Ishikawa (cell line): ENCODE measurements around the gene AKR1B1.

Source experiments
- EP300 ChIP-seq: IDR thresholded peaks from 2 replicates; pipeline ENCODE4 v1.6.1; 2012; ENCODE audit warnings: borderline replicate concordance
- RAD21 ChIP-seq: IDR thresholded peaks from 2 replicates; pipeline ENCODE4 v1.6.1; 2012; ENCODE audit warnings: low read depth
- ZBTB7A ChIP-seq: IDR thresholded peaks from 2 replicates; pipeline ENCODE4 v1.6.1; 2012; ENCODE audit warnings: low read depth
- TF ChIP-seq, protein P1 (sequence below): IDR thresholded peaks from 2 replicates; pipeline ENCODE4 v1.6.1; 2012
- TF ChIP-seq, protein P2 (sequence below): IDR thresholded peaks from 2 replicates; pipeline ENCODE4 v1.6.1; 2012; ENCODE audit warnings: low read depth, mild to moderate bottlenecking

DNA sequence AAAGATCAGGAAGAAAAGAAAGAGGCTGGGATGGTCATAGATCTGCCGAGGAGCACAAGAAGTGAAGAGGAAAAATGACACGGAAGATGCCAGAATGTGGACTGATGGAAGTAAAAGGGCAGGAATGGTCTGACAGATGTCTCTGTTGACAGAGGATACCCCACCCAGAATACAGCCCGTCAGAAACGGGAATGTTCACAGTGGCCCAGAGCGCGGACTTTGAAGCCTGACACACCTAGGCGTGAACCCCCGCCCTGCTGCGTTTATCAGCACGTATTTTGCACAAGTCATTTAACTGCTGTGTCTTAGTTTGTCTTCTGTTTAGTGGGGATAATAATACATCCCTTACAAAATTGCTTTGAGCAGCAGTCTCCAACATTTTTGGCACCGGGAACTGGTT lies 27.1 kb downstream of the AKR1B1 start:
- TF ChIP-seq, protein P1, sequence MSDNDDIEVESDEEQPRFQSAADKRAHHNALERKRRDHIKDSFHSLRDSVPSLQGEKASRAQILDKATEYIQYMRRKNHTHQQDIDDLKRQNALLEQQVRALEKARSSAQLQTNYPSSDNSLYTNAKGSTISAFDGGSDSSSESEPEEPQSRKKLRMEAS = no peak
- TF ChIP-seq RAD21 = no peak
- no peak for TF ChIP-seq EP300
- TF ChIP-seq, protein P2, sequence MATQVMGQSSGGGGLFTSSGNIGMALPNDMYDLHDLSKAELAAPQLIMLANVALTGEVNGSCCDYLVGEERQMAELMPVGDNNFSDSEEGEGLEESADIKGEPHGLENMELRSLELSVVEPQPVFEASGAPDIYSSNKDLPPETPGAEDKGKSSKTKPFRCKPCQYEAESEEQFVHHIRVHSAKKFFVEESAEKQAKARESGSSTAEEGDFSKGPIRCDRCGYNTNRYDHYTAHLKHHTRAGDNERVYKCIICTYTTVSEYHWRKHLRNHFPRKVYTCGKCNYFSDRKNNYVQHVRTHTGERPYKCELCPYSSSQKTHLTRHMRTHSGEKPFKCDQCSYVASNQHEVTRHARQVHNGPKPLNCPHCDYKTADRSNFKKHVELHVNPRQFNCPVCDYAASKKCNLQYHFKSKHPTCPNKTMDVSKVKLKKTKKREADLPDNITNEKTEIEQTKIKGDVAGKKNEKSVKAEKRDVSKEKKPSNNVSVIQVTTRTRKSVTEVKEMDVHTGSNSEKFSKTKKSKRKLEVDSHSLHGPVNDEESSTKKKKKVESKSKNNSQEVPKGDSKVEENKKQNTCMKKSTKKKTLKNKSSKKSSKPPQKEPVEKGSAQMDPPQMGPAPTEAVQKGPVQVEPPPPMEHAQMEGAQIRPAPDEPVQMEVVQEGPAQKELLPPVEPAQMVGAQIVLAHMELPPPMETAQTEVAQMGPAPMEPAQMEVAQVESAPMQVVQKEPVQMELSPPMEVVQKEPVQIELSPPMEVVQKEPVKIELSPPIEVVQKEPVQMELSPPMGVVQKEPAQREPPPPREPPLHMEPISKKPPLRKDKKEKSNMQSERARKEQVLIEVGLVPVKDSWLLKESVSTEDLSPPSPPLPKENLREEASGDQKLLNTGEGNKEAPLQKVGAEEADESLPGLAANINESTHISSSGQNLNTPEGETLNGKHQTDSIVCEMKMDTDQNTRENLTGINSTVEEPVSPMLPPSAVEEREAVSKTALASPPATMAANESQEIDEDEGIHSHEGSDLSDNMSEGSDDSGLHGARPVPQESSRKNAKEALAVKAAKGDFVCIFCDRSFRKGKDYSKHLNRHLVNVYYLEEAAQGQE = no peak
- TF ChIP-seq ZBTB7A = no peak
